HG03558 (cell line): ENCODE measurements around the gene ABHD15.

Experiments
- ATAC-seq: cut with Tn5 transposase; IDR thresholded peaks from one replicate; pipeline ENCODE4 v1.9.1; 2021; ENCODE audit warnings: moderate number of reproducible peaks; ENCODE audit not compliant: unreplicated experiment; ENCODE audit errors: extremely low read depth

ABHD15 gene, protein sequence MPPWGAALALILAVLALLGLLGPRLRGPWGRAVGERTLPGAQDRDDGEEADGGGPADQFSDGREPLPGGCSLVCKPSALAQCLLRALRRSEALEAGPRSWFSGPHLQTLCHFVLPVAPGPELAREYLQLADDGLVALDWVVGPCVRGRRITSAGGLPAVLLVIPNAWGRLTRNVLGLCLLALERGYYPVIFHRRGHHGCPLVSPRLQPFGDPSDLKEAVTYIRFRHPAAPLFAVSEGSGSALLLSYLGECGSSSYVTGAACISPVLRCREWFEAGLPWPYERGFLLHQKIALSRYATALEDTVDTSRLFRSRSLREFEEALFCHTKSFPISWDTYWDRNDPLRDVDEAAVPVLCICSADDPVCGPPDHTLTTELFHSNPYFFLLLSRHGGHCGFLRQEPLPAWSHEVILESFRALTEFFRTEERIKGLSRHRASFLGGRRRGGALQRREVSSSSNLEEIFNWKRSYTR

DNA sequence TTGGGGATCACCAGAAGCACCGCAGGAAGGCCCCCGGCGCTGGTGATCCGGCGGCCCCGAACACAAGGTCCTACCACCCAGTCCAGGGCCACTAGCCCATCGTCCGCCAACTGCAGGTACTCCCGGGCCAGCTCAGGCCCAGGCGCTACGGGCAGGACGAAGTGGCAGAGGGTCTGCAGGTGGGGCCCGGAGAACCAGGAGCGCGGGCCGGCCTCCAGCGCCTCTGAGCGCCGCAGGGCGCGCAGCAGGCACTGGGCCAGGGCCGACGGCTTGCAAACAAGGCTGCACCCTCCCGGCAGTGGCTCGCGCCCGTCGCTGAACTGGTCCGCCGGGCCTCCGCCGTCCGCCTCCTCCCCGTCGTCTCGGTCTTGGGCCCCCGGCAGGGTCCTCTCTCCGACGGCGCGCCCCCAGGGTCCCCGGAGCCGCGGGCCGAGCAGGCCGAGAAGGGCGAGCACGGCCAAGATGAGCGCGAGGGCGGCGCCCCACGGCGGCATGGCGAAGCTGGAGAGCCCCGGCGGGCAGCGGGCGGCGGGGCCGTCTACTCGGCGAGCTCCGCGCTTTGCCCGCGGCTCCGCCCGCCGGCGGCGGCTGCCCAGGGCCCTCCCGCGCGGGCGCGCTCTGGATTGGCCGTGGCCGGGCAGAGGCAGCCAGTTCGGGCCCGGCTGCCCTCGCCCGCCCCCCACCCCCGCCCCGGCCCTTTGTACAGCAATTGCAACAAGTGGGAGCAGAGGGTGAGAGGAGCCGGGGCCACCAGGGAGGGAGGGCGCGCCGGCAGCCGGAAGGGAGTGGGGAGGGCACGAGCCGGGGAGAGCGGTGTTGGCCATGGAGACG lies at the start of gene ABHD15:
Gene ABHD15 (minus strand): TSS at position 565 of the 831 bp plus-strand sequence. CDS start 71 bp downstream, at position 494.
- ATAC-seq, result no peak

DNA sequence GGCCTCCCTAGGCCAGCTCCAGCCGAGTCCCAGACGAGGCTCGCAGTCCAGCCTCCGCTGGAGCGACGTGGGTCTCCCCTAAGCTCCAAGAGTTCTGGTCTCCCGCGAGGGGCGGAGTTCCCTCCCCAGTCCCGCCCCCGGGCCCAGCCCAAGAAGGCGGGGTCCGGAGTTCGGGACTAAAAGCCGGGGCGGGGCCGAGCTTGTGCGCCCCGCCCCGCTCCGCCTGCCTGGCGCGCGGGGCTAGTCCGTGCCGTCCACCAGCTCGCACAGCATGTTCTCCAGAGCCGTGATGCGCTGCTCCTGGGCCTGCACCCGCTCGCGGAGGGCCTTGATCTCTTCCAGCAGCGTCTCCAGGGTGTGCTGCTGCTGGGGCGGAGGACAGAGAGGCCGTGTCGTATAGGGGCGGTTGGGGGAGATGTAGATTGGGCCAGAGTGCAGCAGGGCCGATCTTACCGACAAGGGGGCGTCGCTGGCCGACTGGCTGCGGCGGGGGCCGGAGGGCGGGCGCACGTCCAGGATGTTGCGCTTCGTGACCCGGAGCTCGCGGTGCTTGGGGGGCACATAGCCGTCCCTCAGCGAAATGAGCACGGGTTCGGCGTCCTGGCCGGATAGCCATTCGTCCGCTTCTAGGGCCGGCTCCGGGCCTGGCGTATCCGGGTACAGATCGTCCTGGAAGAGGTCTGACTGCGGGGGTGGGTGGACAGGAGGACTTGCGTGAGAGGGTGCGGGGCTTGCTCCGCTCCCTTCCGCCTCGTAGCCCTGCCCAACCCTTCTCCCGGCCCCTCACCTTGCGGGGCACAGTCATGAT lies 48.9 kb upstream of the ABHD15 start:
- no peak for ATAC-seq

DNA sequence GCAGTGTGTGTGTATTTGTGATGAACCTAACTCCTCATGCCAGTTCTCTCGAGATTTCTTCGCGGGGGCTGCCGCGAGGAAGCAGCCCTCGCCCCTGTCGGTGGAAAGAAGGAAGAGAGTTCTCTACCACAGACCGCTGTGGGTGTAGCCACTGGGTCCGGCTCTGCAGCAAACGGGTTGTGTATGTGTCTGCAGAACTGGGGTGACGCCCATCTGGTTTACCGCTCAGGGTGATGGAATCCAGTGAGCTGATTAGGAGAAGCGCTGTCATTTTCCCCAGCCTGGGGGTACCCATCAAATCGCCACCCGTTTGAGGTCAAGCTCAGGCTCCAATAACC lies 48.2 kb upstream of the ABHD15 start:
- no peak for ATAC-seq

DNA sequence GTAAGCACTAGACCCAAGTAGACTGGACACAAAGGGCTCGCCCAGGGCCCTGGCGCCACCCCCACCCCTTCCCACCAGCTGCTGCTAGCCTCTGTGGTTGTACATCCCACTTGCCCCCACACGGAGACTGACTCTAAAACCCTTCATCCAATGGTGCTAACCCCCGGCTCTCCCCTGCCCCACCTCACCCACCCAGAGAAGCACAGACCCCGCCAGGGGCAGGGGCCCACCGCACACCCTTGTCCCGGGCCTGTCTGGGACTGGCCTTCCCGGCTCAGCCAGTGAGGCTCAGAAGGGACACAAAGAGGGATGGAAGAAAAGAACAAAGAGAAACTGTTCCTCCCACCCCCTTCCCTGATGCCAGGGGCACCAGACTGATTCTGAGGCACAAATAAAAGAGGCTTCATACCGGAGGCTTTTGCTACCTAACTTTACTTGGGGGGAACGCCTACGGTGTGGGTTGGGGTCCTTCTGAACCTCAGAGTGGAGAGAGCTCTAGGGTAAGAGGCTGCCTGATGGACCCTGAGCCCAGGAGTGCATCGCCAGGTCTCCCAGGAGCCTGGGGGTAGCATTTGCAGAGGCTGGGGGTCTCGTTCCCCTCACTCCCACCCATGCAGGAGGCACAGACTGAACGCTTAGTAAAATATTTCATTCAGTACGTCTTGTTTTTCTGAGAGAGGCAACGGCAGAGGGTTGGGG lies 47.7 kb upstream of the ABHD15 start:
- no peak for ATAC-seq

DNA sequence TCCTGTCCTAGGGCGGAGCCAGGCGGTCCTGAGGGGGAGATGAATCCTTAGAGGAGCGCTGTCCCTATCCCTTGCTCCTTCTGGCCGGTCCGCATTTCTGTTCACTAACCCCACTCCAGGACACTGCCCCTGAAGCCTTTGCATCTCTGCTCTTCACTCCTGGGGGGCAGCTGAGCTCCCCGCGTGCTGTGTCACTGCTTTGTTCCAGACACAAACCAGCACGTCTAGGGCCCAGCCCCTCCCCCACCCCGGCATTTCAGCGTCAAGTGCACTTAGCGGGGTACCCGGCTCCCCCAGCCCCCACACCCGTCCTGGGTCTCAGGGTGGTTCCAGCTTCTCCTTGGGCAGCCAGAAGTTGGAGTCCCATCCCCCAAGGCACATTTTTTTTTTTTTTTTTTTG lies 47.0 kb upstream of the ABHD15 start:
- no peak for ATAC-seq

DNA sequence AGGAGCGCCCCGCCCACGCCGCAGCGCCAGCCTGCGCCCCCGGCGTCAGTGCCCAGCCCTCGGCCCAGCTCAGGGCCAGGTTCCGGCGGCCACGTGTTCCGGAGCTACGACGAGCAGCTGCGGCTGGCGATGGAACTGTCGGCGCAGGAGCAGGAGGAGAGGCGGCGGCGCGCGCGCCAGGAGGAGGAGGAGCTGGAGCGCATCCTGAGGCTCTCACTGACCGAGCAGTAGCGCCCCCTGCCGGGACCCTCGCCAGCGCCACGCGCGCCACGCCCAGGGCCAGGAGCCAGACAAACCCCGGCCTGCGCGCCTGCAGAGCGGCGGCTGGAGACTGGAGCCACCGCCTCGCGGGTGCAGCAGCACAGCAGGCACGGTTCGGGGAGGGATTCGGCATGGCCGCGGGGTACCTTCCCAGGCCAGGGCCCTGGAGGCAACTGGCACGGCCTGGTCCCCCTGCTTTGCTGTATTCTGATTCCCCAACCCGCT lies 46.6 kb upstream of the ABHD15 start:
- no peak for ATAC-seq

DNA sequence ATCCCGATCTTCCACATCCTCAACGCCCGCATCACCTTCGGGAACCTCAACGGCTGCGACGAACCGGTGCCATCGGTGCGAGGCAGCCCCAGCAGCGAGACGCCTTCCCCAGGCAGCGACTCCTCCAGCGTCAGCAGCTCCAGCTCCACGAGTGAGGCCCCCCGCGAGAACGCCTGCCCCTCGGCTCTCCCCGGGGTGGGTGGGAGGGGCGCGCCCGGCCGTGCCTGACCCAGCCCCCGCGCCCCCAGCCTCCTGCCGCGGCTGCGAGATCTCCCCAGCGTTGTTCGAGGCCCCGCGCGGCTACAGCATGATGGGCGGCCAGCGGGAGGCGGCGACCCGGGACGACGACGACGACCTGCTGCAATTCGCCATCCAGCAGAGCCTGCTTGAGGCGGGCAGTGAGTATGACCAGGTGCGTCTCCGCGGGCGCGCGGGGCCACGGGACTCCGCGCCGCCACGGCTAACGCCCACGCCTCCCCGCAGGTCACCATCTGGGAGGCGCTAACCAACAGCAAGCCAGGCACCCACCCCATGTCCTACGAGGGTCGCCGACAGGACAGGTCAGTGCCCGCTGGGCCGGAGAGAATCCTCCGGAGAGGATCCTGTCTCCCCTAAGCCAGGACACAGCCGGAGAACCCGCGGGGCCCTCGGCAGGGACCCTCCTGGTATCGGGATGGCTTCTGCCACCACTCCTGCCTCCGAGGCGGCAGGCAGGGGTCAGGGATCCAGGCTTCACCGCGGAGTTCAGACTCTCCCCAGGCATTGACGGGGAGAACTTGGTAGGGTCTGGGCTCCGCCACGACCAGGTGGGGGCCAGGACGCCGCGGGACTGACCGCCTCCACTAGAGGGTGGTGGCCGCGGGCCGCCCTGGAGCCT lies 45.8 kb upstream of the ABHD15 start:
- no peak for ATAC-seq

DNA sequence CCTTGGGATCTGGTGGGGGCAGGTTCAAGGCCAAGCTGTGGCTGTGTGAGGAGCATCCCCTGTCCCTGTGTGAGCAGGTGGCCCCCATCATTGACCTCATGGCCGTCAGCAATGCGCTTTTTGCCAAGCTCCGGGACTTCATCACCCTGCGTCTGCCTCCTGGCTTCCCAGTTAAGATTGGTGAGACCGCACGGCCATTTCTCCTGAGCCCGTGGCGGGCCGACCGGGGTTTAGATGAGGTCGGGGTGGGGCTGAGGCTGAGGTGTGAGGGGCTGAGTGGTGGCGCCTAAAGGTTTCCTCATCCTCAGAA lies 45.2 kb upstream of the ABHD15 start:
- no peak for ATAC-seq

DNA sequence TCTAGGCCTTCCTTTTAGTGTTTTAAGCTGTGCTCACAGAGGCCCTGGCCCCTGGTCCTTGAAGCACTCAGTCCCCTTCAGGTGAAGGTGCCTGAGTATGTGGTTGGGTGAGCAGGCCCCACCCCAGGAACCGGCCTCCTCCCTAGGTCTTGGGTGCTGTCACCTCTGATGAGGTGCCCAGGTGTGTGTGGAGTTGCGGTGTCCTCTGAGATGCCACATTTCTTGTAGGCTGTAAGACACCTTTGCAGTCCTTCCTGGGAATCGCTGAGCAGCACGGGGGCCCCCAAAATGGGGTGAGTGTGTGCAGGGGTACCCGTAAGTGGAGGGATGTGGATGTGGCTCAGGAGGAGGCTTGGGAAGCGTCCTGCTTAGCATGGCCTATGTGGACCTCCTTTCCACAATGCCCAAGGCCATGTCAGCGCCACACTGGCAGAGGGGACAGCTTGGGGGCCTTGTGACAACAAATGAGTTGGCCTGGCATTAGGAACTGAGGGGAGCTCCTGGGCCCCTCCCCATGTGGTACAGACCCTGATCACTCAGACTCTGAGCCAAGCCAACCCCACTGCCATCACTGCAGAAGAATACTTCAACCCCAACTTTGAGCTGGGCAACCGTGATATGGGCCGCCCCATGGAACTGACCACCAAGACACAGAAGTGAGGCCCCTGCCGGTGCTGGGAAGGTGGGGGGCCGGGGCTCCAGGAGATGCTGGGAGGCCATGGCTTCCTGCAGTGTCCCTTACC lies 44.7 kb upstream of the ABHD15 start:
- no peak for ATAC-seq

DNA sequence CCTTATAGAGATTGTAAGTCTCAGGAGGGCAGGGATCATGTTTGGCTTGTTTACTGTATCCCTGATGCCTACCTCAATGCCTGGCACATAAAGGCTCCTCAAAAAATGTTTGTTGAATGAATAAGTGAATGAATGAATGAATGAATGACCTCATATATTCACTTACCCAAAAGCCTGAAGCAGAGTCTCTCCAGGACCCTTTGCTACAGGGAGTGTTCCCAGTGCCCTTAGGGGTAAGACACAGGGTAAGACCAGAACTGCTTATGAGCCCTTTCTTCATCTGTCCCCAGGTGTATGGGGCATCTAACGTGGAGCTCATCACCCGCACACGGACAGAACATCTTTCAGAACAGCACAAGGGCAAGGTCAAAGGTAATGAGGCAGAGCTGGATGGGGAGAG lies 43.6 kb upstream of the ABHD15 start:
- ATAC-seq, result no peak

DNA sequence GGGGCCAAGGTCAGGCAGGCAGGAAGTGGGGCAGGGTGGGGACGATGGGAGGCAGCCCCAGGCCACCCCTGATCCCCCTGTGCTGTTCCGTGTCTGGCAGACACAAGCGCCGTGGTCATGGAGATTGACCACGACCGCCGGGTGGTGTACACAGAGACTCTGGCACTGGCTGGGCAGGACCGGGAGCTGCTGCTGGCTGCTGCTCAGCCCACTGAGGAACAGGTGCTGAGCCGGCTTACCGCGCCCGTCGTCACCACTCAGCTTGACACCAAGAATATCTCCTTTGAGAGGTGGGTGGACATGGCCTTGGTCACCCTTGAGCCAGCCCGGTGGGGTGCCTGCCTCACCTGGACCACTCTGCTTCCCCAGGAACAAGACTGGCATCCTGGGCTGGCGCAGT lies 42.1 kb upstream of the ABHD15 start:
- no peak for ATAC-seq

DNA sequence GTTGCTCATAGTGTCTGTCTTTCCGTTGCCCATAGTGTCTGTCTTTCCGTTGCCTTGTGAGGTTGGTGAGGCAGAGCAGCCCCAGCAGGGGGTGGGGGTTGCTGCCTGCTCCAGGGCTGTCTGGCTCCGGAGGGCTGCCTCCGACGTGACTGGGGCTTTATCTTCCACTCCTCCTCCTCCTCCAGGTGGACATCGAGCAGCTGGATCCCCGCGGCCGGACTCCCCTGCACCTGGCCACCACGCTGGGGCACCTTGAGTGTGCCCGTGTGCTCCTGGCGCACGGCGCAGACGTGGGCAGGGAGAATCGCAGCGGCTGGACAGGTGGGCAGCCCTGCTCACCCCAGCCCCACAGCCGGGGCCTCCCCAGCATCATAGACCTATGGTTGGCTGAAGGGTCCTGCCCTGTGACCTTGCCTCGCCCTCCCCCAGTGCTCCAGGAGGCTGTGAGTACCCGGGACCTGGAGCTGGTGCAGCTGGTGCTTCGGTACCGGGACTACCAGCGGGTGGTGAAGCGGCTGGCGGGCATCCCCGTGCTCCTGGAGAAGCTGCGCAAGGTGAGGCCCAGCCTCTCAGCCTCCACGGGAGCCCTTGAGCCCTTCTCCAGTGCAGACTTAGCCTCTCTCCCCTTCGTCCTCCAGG lies 40.8 kb upstream of the ABHD15 start:
- ATAC-seq, result no peak

DNA sequence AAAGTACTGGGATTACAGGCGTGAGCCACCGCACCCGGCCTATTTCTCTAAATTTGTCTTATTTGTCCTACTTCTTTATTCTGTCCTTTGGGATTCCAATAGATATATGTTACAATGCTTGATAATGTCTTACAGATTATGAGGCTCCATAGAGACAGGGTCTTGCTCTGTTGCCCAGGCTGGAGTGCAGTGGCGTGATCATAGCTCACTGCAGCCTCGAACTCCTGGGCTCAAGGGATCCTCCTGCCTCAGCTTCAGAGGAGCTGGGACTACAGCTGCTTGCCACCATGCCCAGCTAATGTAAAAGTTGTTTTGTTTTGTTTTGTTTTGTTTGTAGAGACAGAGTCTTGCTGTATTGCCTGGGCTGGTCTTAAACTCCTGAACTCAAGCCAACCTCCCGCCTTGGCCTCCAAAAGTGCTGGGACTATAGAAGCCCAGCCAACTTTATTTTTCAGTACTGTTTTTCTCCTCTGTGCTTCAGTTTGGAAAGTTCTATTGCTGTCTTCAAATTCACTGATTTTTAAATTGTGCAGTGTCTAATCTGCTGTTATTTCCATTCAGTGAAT lies 36.4 kb upstream of the ABHD15 start:
- ATAC-seq, result no peak

DNA sequence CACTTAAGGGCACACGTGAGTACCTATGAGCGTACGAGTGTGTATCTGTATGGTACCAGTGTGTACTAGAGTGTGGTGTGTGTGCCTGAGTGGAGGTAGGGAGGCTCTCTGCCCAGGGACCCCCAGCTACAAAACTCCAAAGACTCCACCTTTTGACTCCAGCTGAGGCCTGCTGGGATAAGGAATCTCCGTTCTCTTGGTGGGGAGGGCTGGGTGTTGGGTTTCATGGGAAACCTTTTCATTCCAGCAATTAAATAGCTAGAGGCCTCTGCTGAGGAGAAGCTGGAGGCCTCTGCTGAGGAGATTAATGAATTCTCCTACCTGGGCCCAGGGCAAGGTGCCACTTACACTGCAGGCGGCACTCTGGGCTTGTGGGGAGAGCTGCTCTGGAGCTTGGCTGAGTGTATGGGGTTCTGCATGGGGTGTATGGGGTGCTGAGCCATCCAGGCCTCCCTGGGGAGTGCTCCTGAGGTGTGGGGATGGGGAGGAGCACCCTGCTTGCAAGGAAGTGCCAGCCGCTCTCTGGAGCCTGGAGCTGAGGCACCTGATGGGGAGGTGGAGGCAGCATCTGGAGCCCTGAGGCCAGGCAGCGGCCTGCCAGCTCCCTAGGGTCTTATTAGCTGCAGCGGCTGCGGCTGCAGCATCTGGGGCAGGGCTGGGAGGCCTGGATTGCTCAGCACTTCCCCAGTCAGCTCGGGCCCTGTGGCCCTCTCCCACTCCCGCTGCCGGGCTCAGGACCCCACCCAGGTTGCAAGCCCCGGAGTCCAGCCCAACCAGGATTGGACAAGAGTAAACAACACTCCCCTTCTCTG lies 30.7 kb upstream of the ABHD15 start:
- ATAC-seq, result no peak

DNA sequence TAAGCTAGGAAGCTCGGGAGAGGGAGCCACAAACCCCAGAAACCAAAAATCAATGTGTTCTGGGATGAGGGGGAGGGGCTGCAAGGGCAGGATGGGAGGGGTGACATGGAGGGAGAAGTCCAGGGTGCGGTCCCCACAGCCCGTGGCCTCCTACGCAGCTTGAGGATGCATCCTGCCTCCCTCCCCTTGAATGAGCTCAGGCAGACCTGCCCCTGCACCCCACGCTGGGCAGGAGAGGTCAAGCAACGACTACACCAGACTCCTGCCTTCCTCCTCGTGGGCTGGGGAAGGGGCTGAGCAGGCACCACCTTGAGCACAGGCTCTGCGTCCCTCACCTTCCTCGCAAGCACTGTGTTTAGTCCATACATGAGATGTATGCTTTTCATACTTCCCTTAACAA lies 30.0 kb upstream of the ABHD15 start:
- ATAC-seq, result no peak

DNA sequence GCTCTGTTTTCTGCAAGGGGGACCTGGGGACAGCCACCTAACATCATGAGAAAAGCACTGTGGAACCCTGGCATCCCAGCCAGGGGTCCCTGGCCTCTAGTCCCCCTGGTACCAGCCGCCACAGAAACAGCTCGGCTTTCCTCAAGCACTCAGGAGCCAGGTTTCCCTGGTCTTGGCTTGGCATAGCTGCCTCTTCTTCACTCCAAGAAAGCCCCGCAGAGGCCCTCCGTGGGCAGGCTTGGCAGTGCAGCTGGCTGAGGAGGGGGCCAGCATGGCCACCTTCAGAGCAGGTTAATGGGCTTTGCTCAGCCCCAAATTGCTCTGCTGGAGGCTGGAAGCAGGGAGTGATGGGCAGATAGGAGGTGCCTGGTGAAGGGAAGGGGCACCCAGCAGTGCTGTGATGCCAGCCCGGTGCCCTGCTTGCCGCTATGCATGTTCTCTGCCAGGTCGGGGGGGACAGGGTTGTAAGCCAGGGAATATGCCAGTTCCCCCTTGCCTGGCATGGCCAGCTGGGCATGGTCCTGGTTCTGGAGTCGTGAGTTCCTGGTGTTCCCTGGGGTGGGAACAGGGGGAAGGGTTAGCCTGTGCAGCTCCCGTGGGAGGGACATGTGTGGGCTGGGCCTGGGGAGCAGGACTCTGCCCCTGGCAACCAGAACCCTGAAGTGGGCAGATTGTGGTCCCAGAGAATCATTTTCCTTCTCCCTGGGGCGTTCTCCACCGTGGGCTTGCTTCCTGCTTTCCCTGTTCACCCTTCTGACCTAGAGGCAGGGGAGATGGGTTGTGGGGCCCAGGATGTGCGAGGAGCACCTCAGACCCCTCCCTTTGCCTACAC lies 29.3 kb upstream of the ABHD15 start:
- no peak for ATAC-seq
